DOHH2 (cell line): ENCODE results near the gene LRRC4C.

Experiments used
- H3F3A ChIP-seq: fragments of 200-600 bp; sonication (generic), shearing (Covaris generic); 2 replicates; pipeline ENCODE4 v1.6.0; 2016; ENCODE audit warnings: antibody characterized with exemption, mild to moderate bottlenecking; ENCODE audit not compliant: control insufficient read depth, insufficient read depth
- H3K27ac ChIP-seq: fragments of 200-600 bp; sonication (generic); 2 replicates; pipeline ENCODE4 v1.5.1; 2014; ENCODE audit warnings: low read depth, mild to moderate bottlenecking, low read length, moderate library complexity
- H3K27me3 ChIP-seq: fragments of 200-600 bp; sonication (generic); 2 replicates; pipeline ENCODE4 v1.6.1; 2014; ENCODE audit warnings: mild to moderate bottlenecking, low read length, mixed read lengths; ENCODE audit not compliant: control insufficient read depth
- H3K36me3 ChIP-seq: fragments of 200-600 bp; sonication (generic); 2 replicates; pipeline ENCODE4 v1.6.1; 2014; ENCODE audit warnings: mild to moderate bottlenecking, low read length, moderate library complexity, mixed read lengths; ENCODE audit not compliant: control insufficient read depth
- H3K4me1 ChIP-seq: fragments of 200-600 bp; sonication (generic); 2 replicates; pipeline ENCODE4 v1.6.1; 2014; ENCODE audit warnings: mild to moderate bottlenecking, low read length, mixed read lengths; ENCODE audit not compliant: control insufficient read depth
- H3K4me2 ChIP-seq: fragments of 200-600 bp; sonication (generic); 2 replicates; pipeline ENCODE4 v1.6.0; 2014; ENCODE audit warnings: mild to moderate bottlenecking, low read length, moderate library complexity
- H3K4me3 ChIP-seq: fragments of 200-600 bp; sonication (generic); 2 replicates; pipeline ENCODE4 v1.5.1; 2014; ENCODE audit warnings: mild to moderate bottlenecking, low read length, mixed read lengths
- H3K79me2 ChIP-seq: fragments of 200-600 bp; sonication (generic); 2 replicates; pipeline ENCODE4 v1.6.1; 2014; ENCODE audit warnings: mild to moderate bottlenecking, low read length, mixed read lengths; ENCODE audit not compliant: control insufficient read depth
- H3K9me2 ChIP-seq: fragments of 200-600 bp; sonication (generic); replicated peaks from 2 replicates; pipeline ENCODE4 v1.6.1; 2014; ENCODE audit warnings: mild to moderate bottlenecking, low read length, mixed read lengths; ENCODE audit not compliant: control insufficient read depth
- H3K9me3 ChIP-seq: fragments of 200-600 bp; sonication (generic); 2 replicates; pipeline ENCODE4 v1.6.1; 2014; ENCODE audit warnings: antibody characterized with exemption, low read length, mixed read lengths; ENCODE audit not compliant: control insufficient read depth, insufficient read depth
- H4K20me1 ChIP-seq: fragments of 200-600 bp; sonication (generic); 2 replicates; pipeline ENCODE4 v1.6.0; 2014; ENCODE audit warnings: low read depth, mild to moderate bottlenecking, antibody characterized with exemption, low read length, moderate library complexity; ENCODE audit not compliant: control insufficient read depth, insufficient read depth
- CTCF ChIP-seq: fragments of 200-600 bp; sonication (generic); IDR thresholded peaks from one replicate; pipeline ENCODE4 v1.5.1; 2014; ENCODE audit warnings: antibody characterized with exemption, mild to moderate bottlenecking, low read depth, low read length; ENCODE audit not compliant: poor library complexity, severe bottlenecking
- EZH2phosphoT487 ChIP-seq: fragments of 200-600 bp; sonication (generic); IDR thresholded peaks from 2 replicates; pipeline ENCODE4 v1.6.1; 2017; ENCODE audit warnings: borderline replicate concordance, mild to moderate bottlenecking, antibody characterized with exemption, low read length, moderate library complexity, mixed read lengths

The LRRC4C gene

GRCh38 chr11:41459465-41460401 lies at the start of gene LRRC4C:
Gene LRRC4C, minus strand, starts transcription at chr11:41459652.
- Histone ChIP-seq H3K36me3 (no peaks in the 10 kb centered on the region), H3K27me3 (peaks cover 4% of the 10 kb centered on the region; the same call in 1 of the 2 replicates), H4K20me1 (no peaks in the 10 kb centered on the region), H3K4me2 (no peak within 1 kb of the TSS), H3K4me1 (no peaks in the 10 kb centered on the region), H3K9me3 (no peaks in the 10 kb centered on the region), H3K79me2 (no peaks in the 10 kb centered on the region), H3K9me2 (no peaks in the 10 kb centered on the region), H3K27ac (no peak within 1 kb of the TSS), H3F3A (no peaks in the 10 kb centered on the region), H3K4me3 (no peak within 1 kb of the TSS)
- no peak for TF ChIP-seq EZH2phosphoT487
- no peak for TF ChIP-seq CTCF

- TF ChIP-seq CTCF, result no peak
- no peak for TF ChIP-seq EZH2phosphoT487
- Histone ChIP-seq H3K4me2 (no peak overlapping the region), H3K9me2 (no peaks in the 10 kb centered on the region), H3K9me3 (no peaks in the 10 kb centered on the region), H3F3A (no peaks in the 10 kb centered on the region), H3K36me3 (no peaks in the 10 kb centered on the region), H3K27ac (no peak overlapping the region), H3K27me3 (no peaks in the 10 kb centered on the region), H3K79me2 (no peaks in the 10 kb centered on the region), H3K4me1 (no peaks in the 10 kb centered on the region), H4K20me1 (no peaks in the 10 kb centered on the region), H3K4me3 (no peak overlapping the region)
Observed at GRCh38 chr11:41508121-41508520, 48.7 kb upstream of the LRRC4C start.

- Histone ChIP-seq H3K27me3 (peaks cover 3% of the 10 kb centered on the region), H3K79me2 (no peaks in the 10 kb centered on the region), H3K9me2 (no peaks in the 10 kb centered on the region), H3K36me3 (no peaks in the 10 kb centered on the region), H3K4me1 (no peaks in the 10 kb centered on the region), H3K4me3 (no peak overlapping the region), H3K9me3 (no peaks in the 10 kb centered on the region), H3K4me2 (no peak overlapping the region), H3F3A (no peaks in the 10 kb centered on the region), H4K20me1 (no peaks in the 10 kb centered on the region), H3K27ac (no peak overlapping the region)
- TF ChIP-seq EZH2phosphoT487, result no peak
- TF ChIP-seq CTCF, result no peak
Observed at GRCh38 chr11:41499429-41499828, 40.0 kb upstream of the LRRC4C start.
